Measurements from ENCODE around the gene C16orf96. TPM values are rescaled to one million over a fixed set of nuclear protein-coding genes. Genes with fewer than 3 reads are reported as not detected.
A peak's percentile ranks its signal among the peaks of the same experiment; 100 is the strongest.

Gene C16orf96
- total RNA-seq, 1 experiment from 2014 or later: not detected

DNA sequence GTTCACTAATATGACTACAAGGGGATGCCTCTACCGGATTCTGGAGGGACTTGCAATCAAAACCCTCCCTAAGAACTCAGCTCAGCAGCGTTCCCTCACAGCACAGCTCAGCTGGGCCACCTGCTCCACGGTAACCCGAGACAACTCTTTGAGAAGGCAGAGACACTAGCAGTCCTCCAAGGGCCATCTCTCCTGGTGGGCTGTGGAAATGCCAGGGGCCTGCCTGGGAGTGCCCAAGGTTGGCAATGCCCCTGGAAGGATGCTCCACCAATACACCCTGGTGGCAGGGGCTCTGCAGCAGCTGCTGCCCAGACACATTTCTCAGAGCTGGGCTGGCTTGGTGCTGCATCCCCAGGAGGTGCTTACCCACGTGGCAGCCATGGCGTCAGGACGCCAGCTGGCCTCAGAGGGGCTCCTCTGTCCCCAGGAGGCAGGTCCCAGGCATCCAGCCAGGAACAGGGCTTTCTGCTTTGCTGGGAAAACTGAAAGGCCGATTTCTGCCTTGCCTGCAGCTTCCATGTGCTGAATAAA, 34.0 kb upstream of the C16orf96 start:
- DNase-seq (ENCODE audit: low read depth, low spot score): no peak
- in situ Hi-C loops (cut with HindIII; ENCODE audit: low pct_unique_long_range_greater_than_20kb, low sequenced_read_pairs): no loop called here

DNA sequence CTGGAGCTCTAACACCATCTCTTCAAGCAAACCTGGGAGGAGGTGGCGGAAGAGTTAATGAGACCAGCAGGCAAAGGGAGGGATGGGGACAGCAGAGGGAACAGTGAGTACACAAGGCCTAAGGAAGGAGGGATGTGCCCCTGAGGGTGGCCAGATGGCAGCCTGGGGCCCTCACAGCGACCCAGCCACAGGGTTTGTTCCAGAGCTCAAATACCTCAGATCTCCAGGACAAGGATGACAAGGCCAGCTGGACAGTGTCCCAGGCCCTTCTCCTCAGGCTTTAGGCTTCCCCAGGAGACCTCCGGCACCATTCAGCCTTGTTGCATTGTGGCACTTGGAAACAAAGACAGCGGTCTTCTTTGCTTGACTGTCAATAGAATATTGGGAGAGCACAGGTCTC, 32.5 kb upstream of the C16orf96 start:
- no peak for DNase-seq (ENCODE audit: low read depth, low spot score)
- in situ Hi-C loops (cut with HindIII; ENCODE audit: low pct_unique_long_range_greater_than_20kb, low sequenced_read_pairs): no loop called here

DNA sequence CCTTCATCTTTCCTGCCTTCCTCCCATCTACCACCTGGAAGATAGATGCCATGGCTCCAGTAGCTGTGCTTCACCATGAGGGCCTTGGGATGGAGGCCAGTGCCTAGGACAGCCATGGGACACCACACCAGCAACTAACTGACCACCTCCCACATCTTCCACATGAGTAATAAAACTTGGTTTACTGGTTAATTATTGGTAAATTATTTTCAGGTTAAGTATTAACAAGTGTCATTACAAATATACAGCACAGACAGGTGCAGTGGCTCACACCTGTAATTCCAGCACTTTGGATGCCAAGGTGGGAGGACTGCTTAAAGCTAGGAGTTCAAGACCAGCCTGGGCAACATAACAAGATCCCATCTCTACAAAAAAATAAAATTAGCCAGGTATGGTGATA, 31.6 kb upstream of the C16orf96 start:
- DNase-seq (ENCODE audit: low read depth, low spot score): no peak
- in situ Hi-C loops (cut with HindIII; ENCODE audit: low pct_unique_long_range_greater_than_20kb, low sequenced_read_pairs): no loop called here

DNA sequence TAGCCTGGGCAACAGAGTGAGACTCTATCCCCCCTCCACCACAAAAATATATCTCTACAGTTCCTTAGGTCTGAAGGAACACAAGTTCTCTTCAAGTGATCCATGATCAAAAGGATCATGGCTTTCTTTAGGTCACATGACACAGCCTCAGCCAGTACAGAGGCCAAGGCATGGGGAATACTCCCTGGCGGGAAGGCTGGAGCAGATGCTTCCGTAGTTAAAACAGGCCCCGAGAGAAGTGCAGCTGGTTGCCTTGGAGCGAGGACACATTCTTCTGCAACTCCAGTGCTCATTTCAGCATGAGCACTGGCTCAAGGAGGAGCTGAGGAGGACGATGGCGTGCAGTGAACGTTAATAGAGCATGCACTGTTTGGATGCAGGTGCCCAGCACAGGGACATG, 31.1 kb upstream of the C16orf96 start:
- in situ Hi-C loops (cut with HindIII; ENCODE audit: low pct_unique_long_range_greater_than_20kb, low sequenced_read_pairs): no loop called here
- no peak for DNase-seq (ENCODE audit: low read depth, low spot score)

DNA sequence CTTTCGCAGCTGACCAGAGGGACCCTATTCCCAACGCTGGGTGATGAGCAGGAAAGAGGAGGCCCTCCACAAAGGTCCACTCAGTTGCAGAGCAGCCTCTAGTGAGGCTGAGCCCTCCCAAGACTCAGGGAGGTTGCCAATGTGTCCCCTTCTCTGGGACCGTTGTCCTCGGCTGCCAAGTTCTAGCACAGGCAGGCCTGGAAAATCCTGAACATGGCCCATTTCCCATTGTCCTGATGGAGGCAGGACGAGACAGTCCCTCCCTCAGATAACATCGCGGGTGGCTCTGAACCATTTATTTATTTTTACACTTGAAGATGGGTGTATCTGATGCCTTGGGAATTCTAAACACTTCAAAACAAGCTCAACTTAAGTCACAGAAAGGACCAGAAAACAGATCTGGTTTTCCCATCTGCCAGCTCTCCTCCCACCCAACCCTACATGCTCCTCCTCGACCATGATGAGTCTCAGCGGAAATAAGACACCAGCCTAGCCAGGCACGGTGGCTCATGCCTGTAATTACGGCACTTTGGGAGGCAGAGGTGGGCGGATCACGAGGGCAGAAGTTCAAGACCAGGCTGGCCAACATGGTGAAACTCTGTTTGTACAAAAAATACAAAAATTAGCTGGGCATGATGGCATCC, 30.4 kb upstream of the C16orf96 start:
- in situ Hi-C loops (cut with HindIII; ENCODE audit: low pct_unique_long_range_greater_than_20kb, low sequenced_read_pairs): no loop called here
- no peak for DNase-seq (ENCODE audit: low read depth, low spot score)

DNA sequence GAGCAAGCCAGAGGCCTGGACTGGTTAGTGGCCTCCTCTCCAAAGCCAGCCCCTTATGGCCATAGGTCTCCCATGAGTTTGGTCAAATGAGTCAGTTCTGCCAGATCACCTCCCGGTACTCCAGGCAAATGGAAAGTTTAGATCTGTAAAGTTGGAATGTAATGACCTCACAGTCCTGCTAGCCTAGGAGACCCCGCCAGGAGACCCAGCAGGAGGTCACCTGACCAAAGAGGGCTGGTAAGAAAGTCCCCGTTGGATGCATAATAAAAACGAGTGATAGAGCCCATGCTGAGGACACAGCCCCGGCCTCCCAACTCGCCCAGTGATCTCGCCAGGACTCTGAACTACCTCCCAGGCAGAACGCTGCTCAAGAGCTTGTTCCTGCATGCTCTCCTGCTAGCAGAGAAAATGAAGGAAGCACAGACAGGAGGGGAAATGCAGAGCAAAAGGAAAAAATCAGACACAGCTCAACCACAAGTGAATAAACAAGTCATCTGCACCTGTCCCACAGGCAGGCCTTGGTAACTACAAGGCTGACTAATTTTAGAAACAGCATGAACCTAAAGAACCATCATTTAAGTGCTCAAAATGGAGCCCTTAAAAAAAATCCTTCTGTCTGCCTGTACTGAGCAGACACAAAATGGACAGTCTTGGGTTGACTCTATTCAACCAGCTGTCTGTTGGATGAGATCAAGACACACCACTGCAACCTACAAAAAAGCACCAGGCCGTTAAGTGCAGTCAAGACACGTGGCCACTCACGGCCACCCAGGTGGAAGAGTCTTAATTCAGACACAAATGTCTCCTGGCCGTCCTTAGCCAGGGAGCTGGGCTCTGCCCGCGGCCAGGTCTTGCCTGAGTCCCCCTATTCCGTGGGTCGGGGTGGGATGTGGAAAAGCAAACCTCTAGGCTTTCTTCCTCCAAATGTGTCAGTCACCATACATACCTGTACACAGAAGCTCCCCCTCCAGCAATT, 26.8 kb upstream of the C16orf96 start:
- in situ Hi-C loops (cut with HindIII; ENCODE audit: low pct_unique_long_range_greater_than_20kb, low sequenced_read_pairs): no loop called here
- DNase-seq (ENCODE audit: low read depth, low spot score): no peak

DNA sequence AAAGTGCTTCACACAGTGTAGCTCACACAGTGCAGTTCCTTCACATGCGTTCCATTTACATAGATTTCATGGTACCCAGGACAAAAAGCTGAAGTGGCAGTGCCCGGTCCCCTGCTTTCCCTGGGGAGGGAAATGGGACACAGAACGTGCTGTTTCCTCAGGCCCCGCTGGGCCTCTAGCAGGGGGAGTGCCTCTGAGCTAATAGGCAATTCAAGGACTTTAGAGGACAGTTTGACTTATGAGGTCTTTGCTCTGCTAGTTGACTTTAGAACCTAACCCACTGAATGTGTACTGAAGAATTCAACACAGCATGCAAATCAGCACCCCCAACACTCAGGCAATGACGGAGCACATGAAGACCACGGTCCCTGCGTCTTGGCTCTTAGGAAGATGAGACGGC, 24.3 kb upstream of the C16orf96 start:
- in situ Hi-C loops (cut with HindIII; ENCODE audit: low pct_unique_long_range_greater_than_20kb, low sequenced_read_pairs): no loop called here
- DNase-seq (ENCODE audit: low read depth, low spot score): no peak

DNA sequence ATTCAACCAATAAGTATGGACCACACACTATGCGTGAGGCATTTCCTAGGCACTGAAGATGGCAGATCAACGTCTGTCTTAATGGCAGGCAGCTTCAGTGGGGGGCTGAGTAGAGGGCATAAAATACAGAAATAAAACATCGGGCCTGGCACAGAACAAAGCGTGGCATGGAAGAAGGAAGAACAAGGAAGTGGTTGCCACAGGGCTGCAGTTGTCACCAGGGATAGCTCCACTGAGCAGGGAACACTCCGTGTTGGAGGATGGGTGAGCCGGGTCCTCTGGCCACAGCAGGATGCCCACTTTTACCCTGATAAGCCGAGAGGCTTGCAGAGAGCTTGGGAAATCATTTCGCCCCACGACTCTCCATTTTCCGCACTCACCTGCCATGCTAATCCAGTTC, 23.9 kb upstream of the C16orf96 start:
- in situ Hi-C loops (cut with HindIII; ENCODE audit: low pct_unique_long_range_greater_than_20kb, low sequenced_read_pairs): no loop called here
- DNase-seq (ENCODE audit: low read depth, low spot score): no peak

DNA sequence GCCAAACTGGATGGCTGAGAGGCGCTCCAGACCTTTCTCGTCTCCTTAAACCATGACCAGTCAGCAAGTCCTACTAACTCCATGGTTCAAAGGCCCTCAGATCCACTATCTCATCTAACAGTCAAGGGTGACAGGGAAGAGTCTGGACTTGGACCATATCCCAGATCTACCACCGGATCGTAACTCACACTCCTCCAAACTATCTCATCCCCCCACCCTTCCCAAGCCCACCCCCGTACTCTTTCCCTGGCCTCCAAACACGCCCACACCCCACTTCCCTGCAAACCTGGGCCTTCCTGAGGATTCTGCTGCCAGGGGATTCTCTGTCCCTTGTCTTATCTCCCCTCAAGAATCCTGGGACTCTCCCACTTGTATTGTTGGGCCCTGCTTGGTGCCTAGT, 22.6 kb upstream of the C16orf96 start:
- in situ Hi-C loops (cut with HindIII; ENCODE audit: low pct_unique_long_range_greater_than_20kb, low sequenced_read_pairs): no loop called here
- no peak for DNase-seq (ENCODE audit: low read depth, low spot score)

DNA sequence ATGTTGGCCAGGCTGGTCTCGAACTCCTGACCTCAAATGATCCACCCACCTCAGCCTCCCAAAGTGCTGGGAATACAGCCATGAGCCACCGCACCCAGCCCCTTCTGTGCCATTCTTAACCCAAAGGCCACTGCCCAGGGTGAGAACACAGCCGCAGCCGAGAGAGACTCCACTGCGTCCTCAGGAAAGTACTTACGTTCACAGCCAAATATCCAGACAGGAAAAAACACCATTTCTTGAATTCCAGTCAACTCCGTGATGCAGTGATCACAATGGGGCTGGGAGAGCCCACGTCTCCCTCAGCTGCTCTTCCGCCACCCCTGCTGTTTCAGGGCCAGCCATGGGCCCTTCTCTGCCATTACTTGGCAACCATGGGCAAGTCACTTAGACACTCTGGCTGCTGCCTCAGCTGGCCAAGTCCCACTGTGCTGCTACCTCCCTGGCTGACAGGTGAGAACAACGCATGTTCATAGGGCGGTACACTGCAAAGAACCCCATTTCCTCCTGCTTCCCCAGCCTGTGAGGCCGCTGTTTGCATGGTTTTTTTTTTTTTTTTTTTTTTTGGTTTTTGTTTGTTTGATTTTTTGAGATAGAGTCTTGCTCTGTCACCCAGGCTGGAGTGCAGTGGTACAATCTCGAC, 21.9 kb upstream of the C16orf96 start:
- no peak for DNase-seq (ENCODE audit: low read depth, low spot score)
- in situ Hi-C loops (cut with HindIII; ENCODE audit: low pct_unique_long_range_greater_than_20kb, low sequenced_read_pairs): no loop called here

DNA sequence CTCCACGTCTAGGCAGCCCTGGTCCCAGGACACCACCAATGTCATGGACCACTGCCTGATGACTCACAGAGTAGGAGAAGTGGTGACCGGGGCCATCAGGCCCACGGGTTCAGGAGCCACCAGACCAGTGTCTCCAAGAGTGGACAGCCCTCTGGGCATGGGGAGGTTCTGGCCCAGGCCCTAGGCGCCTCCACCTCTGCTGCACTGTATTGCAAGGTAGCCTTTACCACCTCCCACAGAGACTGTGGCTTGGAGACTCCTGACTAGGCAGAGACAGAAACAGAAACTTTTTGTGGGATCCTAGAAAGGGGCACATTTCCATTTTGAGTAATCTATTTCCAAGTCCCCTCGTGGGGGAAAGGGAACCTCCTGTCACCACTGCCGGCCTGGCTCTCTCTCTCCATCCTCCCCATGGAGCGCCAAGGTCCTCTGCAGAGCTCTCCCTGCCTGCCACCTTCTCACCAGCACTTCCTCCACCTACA, 20.5 kb upstream of the C16orf96 start:
- no peak for DNase-seq (ENCODE audit: low read depth, low spot score)
- in situ Hi-C loops (cut with HindIII; ENCODE audit: low pct_unique_long_range_greater_than_20kb, low sequenced_read_pairs): no loop called here

DNA sequence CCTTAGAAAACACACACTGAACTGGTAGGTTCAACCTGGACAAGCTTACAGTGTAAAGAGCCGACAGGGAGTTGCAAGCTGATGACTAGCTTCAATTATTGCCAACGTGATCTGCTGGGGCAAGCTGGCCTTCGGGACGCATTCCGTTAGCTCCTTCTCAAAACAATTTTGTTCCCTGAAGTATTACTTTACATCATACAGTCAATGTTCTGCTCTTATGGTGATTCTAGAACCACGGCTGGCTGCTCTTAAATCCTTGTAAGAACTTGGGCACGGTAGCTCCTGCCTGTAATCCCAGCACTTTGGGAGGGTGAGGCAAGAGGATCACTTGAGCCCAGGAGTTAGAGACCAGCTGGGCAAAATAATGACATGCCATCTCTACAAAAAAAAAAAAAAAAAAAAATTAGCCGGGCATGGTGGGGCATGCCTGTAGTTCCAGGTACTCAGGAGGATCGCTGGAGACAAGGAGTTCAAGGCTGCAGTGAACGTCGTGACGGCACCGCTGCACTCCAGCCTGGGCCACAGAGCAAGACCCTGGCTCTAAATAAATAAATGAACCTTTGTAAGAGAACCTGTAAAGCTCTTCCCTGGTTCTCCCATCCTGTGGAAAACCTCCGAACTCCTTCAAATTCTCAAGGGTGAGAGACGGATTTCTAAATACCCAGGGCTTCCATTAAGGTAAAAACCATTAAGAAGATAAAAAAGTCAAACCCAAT, 19.6 kb upstream of the C16orf96 start:
- in situ Hi-C loops (cut with HindIII; ENCODE audit: low pct_unique_long_range_greater_than_20kb, low sequenced_read_pairs): no loop called here

DNA sequence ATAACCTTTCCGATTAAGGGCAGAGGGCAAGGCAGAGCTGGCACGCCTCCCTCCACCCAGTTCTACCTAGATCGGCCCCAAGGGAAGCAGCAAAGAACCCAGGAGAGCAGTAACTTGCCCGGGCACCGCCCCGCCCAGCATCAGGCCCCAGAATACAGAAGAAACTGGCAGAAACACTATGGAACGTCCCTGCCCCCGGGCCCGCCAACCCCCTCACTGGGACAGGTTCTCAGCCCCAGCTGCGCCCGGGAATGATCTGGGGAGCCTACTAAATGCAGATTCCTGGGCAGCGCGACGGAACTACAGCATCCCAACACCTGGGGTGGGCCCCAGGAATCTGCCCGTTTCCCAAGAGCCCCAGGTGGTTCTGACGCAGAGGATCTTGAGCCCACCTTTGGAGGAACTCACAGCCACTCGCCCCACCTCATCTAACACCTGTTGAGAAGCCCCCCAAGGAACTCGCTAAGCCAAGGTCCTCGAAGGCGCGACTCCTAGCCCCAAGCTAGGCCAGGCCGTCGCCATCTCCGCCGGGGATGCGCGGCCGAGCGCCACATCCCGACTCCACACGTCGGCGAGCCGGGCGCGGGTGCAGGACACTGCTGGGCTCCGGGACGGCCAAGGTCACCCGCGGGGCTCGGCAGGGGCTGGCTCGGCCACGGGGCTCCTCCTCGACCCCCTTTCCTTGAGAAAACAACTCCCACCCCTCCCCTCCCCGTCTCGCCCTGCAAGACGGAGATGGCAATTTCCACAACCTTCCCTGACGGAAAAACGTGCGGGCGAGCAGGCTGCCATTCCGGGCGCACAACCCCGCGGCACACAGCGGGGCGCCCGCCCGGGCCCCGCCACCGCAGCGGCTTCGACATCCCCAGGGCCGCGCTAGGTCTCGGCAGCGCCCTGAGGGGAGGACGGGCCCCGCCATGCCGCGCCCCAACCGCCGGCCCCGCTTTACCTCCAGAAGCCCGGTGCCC, 18.5 kb upstream of the C16orf96 start:
- DNase-seq (ENCODE audit: low read depth, low spot score): no peak
- in situ Hi-C loops (cut with HindIII; ENCODE audit: low pct_unique_long_range_greater_than_20kb, low sequenced_read_pairs): no loop called here

More for the DNA sequence above, 19.6 kb upstream of the C16orf96 start:
- no peak for DNase-seq (ENCODE audit: low read depth, low spot score)

DNA sequence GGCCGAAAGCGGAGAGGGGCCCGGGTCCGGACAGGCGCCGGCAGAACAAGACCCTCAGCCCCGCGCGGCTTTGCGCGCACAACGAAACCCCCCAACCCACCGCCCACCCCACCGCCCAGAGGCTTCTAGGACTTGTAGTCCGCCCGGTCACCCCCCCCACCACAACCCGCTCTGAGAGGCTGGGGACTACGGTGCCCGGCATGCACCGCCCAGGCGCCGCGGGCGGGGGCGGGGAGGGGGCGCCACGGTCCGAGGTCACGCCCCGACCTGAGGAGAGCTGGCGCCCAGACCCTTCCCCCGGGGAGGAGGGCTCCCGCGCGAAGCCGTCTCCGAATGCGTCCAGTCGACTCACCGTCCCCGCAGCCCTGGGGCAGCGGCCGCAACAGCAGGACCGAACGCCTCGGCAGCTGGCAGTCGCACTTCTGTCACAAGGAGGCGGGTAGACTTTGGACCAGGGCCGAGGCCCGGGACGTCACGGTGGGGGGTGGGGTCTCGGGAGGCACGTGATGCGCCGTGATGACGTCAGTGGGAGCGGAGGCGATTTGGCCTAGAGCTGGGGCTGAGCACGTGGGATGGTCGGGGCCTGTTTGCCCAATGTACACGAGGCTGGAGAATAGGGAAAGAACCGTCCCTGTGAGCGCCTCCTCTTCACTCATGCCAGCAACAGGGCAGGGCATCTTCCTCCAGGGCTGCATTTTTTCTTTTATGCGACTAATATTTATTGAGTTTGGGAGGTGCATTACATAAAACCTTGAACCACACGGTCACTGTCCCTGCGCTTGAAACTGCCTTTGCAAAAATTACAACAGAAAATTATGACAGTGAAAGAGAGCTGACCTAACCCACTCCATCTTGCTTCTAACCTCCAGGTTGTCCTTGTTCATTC, 17.5 kb upstream of the C16orf96 start, which contains the start of gene CDIP1:
Gene CDIP1, minus strand, starts transcription at position 424 of the 886 bp plus-strand sequence. CDS start 24,643 bp downstream, outside the sequence.
- in situ Hi-C loops (cut with HindIII; ENCODE audit: low pct_unique_long_range_greater_than_20kb, low sequenced_read_pairs): no loop called here
- peak; percentile 84 for DNase-seq (ENCODE audit: low read depth, low spot score)

DNA sequence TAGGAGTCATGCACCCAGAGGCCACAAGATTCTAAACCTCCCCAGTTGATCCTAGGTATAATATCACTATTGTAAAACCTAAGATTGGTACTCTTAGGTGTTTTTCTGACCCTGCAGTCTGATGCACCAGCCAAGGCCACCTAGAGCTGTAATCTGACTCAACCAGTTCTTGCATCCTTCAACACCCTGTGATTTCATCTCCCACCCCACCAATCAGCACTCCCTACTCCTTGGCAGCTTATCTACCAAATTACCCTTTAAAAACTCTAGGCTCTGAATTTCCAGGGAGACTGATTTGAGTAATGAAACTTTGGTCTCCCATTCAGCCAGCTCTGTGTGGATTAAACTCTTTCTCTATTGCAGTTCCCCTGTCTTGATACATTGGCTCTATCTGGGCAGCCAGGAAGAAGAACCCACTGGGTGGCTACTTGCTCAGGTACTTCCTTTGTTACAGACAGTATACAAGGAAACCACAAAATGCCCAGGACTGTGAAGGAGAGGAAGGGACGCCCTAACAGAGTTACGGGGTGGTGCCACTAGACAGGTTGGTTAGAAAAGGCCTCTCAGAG, 16.3 kb upstream of the C16orf96 start:
- no peak for DNase-seq (ENCODE audit: low read depth, low spot score)
- in situ Hi-C loops (cut with HindIII; ENCODE audit: low pct_unique_long_range_greater_than_20kb, low sequenced_read_pairs): no loop called here
